RWPE2 (cell line): ENCODE results near the gene RHBDL1.

ENCODE experiments used
- ATAC-seq: fragments of 200-7000 bp; cut with Tn5 transposase; 3 replicates; pipeline ENCODE4 v1.9.1; 2021; ENCODE audit warnings: low read depth
- DNase-seq: peaks from one replicate; pipeline ENCODE4 v3.0.0-alpha.2; 2020; ENCODE audit warnings: low spot score
- H3K27ac ChIP-seq: fragments of 450-650 bp; 2 replicates; pipeline ENCODE4 v1.5.1; 2017; ENCODE audit warnings: mild to moderate bottlenecking; ENCODE audit not compliant: poor library complexity, severe bottlenecking
- H3K27me3 ChIP-seq: fragments of 250-450 bp; sonication (Bioruptor Pico); 2 replicates; pipeline ENCODE4 v1.5.1; 2021; ENCODE audit warnings: mild to moderate bottlenecking, moderate library complexity; ENCODE audit not compliant: insufficient read depth, poor library complexity, severe bottlenecking
- H3K36me3 ChIP-seq: fragments of 250-450 bp; sonication (Bioruptor Pico); 2 replicates; pipeline ENCODE4 v1.5.1; 2020; ENCODE audit warnings: low read depth, mild to moderate bottlenecking, moderate library complexity
- H3K4me1 ChIP-seq: fragments of 250-450 bp; sonication (Bioruptor Pico); 2 replicates; pipeline ENCODE4 v1.5.1; 2021; ENCODE audit warnings: mild to moderate bottlenecking, moderate library complexity; ENCODE audit not compliant: insufficient read depth, poor library complexity, severe bottlenecking
- H3K4me3 ChIP-seq: fragments of 250-450 bp; sonication (Bioruptor Pico); 2 replicates; pipeline ENCODE4 v1.5.1; 2021; ENCODE audit warnings: mild to moderate bottlenecking, moderate library complexity; ENCODE audit not compliant: severe bottlenecking
- H3K9me3 ChIP-seq: fragments of 250-450 bp; sonication (Bioruptor Pico); 2 replicates; pipeline ENCODE4 v1.5.1; 2021; ENCODE audit warnings: mild to moderate bottlenecking, moderate library complexity; ENCODE audit not compliant: severe bottlenecking
- TF ChIP-seq, protein P1 (sequence below): fragments of 450-650 bp; IDR thresholded peaks from one replicate; pipeline ENCODE4 v1.5.1; 2017; ENCODE audit warnings: mild to moderate bottlenecking, moderate library complexity; ENCODE audit not compliant: poor library complexity, severe bottlenecking

Gene RHBDL1

GRCh38 chr16:676913-677312 lies 1.4 kb downstream of the RHBDL1 start:
- ATAC-seq (peak; percentile 44), DNase-seq (peak; percentile 97)
- Histone ChIP-seq H3K27ac (peak overlapping the region; percentile 72), H3K9me3 (no peaks in the 10 kb centered on the region), H3K4me1 (peaks cover 19% of the 10 kb centered on the region), H3K4me3 (peak overlapping the region; percentile 26), H3K27me3 (no peaks in the 10 kb centered on the region), H3K36me3 (peaks cover 31% of the 10 kb centered on the region)
- TF ChIP-seq, protein P1, sequence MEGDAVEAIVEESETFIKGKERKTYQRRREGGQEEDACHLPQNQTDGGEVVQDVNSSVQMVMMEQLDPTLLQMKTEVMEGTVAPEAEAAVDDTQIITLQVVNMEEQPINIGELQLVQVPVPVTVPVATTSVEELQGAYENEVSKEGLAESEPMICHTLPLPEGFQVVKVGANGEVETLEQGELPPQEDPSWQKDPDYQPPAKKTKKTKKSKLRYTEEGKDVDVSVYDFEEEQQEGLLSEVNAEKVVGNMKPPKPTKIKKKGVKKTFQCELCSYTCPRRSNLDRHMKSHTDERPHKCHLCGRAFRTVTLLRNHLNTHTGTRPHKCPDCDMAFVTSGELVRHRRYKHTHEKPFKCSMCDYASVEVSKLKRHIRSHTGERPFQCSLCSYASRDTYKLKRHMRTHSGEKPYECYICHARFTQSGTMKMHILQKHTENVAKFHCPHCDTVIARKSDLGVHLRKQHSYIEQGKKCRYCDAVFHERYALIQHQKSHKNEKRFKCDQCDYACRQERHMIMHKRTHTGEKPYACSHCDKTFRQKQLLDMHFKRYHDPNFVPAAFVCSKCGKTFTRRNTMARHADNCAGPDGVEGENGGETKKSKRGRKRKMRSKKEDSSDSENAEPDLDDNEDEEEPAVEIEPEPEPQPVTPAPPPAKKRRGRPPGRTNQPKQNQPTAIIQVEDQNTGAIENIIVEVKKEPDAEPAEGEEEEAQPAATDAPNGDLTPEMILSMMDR = no peak

- Histone ChIP-seq H3K9me3 (no peaks in the 10 kb centered on the region), H3K4me3 (peak overlapping the region; percentile 26), H3K4me1 (peaks cover 21% of the 10 kb centered on the region), H3K36me3 (peaks cover 31% of the 10 kb centered on the region), H3K27ac (peak overlapping the region; percentile 72), H3K27me3 (no peaks in the 10 kb centered on the region)
- peak; percentile 26 for ATAC-seq
- TF ChIP-seq, protein P1 = no peak
- no peak for DNase-seq
Measured at GRCh38 chr16:677316-678190, 2.1 kb downstream of the RHBDL1 start.

GRCh38 chr16:678209-678857 lies 2.9 kb downstream of the RHBDL1 start:
- H3K4me3 ChIP-seq = no peak overlapping the region
- H3K36me3 ChIP-seq = peaks cover 33% of the 10 kb centered on the region
- DNase-seq = no peak
- peaks cover 21% of the 10 kb centered on the region for H3K4me1 ChIP-seq
- TF ChIP-seq, protein P1 = no peak
- H3K9me3 ChIP-seq = no peaks in the 10 kb centered on the region
- H3K27me3 ChIP-seq = no peaks in the 10 kb centered on the region
- H3K27ac ChIP-seq = peak overlapping the region; percentile 72
- no peak for ATAC-seq

- Histone ChIP-seq H3K4me3 (peak overlapping the region; percentile 34), H3K27me3 (no peaks in the 10 kb centered on the region), H3K4me1 (peaks cover 21% of the 10 kb centered on the region), H3K9me3 (no peaks in the 10 kb centered on the region), H3K36me3 (peaks cover 29% of the 10 kb centered on the region), H3K27ac (peak overlapping the region; percentile 72)
- ATAC-seq = no peak
- TF ChIP-seq, protein P1 = no peak
- DNase-seq = no peak
Measured at GRCh38 chr16:678858-679813, 3.7 kb downstream of the RHBDL1 start.
